ENCODE measurements around the gene CELA3A.
"Not testable (repeated sequence)": the region's sequence is repeated elsewhere in the genome, so short reads cannot be mapped to it uniquely, and the experiment has no call there.

The CELA3A gene

GRCh38 chr1:22001409-22001808 lies at the start of gene CELA3A:
TSS of gene CELA3A (plus strand) at chr1:22001657. CDS start at chr1:22001675, 18 bp downstream.
- in situ Hi-C loops (cut with MboI; ENCODE audit: low sequenced_read_pairs): no loop called here

- in situ Hi-C loops (cut with MboI; ENCODE audit: low sequenced_read_pairs): no loop called here
These were observed 48.5 kb upstream of the CELA3A start for GRCh38 chr1:21952786-21953520.

GRCh38 chr1:21955058-21955457 lies 46.4 kb upstream of the CELA3A start:
- in situ Hi-C loops (cut with MboI; ENCODE audit: low sequenced_read_pairs): no loop called here

GRCh38 chr1:21955501-21956281 lies 45.8 kb upstream of the CELA3A start:
- in situ Hi-C loops (cut with MboI; ENCODE audit: low sequenced_read_pairs): no loop called here

GRCh38 chr1:21956720-21957552 lies 44.5 kb upstream of the CELA3A start:
- in situ Hi-C loops (cut with MboI; ENCODE audit: low sequenced_read_pairs): no loop called here

- in situ Hi-C loops (cut with MboI; ENCODE audit: low sequenced_read_pairs): no loop called here
These were observed 40.1 kb upstream of the CELA3A start for GRCh38 chr1:21961337-21961736.

- in situ Hi-C loops (cut with MboI; ENCODE audit: low sequenced_read_pairs): no loop called here
These were observed 39.7 kb upstream of the CELA3A start for GRCh38 chr1:21961799-21962198.

GRCh38 chr1:21963477-21964217 lies 37.8 kb upstream of the CELA3A start:
- in situ Hi-C loops (cut with MboI; ENCODE audit: low sequenced_read_pairs): no loop called here

GRCh38 chr1:21966247-21967000 lies 35.0 kb upstream of the CELA3A start:
- in situ Hi-C loops (cut with MboI; ENCODE audit: low sequenced_read_pairs): no loop called here

GRCh38 chr1:21967216-21967615 lies 34.2 kb upstream of the CELA3A start:
- in situ Hi-C loops (cut with MboI; ENCODE audit: low sequenced_read_pairs): not testable (repeated sequence)

- in situ Hi-C loops (cut with MboI; ENCODE audit: low sequenced_read_pairs): not testable (repeated sequence)
These were observed 32.4 kb upstream of the CELA3A start for GRCh38 chr1:21969066-21969465.

GRCh38 chr1:21970523-21970922 lies 30.9 kb upstream of the CELA3A start:
- in situ Hi-C loops (cut with MboI; ENCODE audit: low sequenced_read_pairs): not testable (repeated sequence)

- in situ Hi-C loops (cut with MboI; ENCODE audit: low sequenced_read_pairs): not testable (repeated sequence)
These were observed 28.4 kb upstream of the CELA3A start for GRCh38 chr1:21972973-21973441.

- in situ Hi-C loops (cut with MboI; ENCODE audit: low sequenced_read_pairs): not testable (repeated sequence)
These were observed 27.5 kb upstream of the CELA3A start for GRCh38 chr1:21973948-21974347.

- in situ Hi-C loops (cut with MboI; ENCODE audit: low sequenced_read_pairs): not testable (repeated sequence)
These were observed 26.8 kb upstream of the CELA3A start for GRCh38 chr1:21974699-21975098.

GRCh38 chr1:21975296-21975695 lies 26.2 kb upstream of the CELA3A start:
- in situ Hi-C loops (cut with MboI; ENCODE audit: low sequenced_read_pairs): not testable (repeated sequence)

GRCh38 chr1:21976703-21977239 lies 24.7 kb upstream of the CELA3A start, which contains the start of gene CELA3B:
TSS of gene CELA3B (plus strand) at chr1:21977022. CDS start at chr1:21977040, 18 bp downstream.
- in situ Hi-C loops (cut with MboI; ENCODE audit: low sequenced_read_pairs): not testable (repeated sequence)

GRCh38 chr1:21978209-21978608 lies 23.2 kb upstream of the CELA3A start:
- in situ Hi-C loops (cut with MboI; ENCODE audit: low sequenced_read_pairs): not testable (repeated sequence)

GRCh38 chr1:21980515-21981220 lies 20.8 kb upstream of the CELA3A start:
- in situ Hi-C loops (cut with MboI; ENCODE audit: low sequenced_read_pairs): not testable (repeated sequence)
